GM19193 (cell line): ENCODE measurements around the gene KRTAP19-8.

Experiments used
- POLR2A ChIP-seq: IDR thresholded peaks from 4 replicates; pipeline ENCODE4 v1.6.1; 2011; ENCODE audit not compliant: insufficient read depth, insufficient read length; ENCODE audit errors: extremely low read depth

Gene KRTAP19-8

DNA sequence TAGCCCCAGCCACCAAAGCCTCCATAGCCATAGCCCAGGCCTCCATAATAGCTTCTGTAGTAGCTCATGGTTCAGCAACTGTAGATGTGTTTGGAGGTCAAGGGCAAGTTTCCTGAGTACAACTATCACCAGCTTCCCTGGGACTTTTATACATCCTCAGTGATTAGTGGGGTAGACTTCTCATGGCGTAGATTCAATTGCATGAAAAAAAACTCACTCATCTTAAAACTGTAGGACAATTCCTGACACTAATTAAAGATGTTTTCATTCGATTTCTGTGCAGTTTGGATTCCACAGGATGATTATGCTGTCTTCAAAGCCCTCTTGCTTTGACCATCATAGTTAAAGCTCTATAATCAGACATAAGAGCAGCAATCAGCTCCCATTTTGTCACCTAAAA lies at the start of gene KRTAP19-8:
TSS of gene KRTAP19-8 (minus strand) at position 101 of the 400 bp plus-strand sequence. CDS start at position 68, 33 bp downstream.
- no peak for TF ChIP-seq POLR2A

DNA sequence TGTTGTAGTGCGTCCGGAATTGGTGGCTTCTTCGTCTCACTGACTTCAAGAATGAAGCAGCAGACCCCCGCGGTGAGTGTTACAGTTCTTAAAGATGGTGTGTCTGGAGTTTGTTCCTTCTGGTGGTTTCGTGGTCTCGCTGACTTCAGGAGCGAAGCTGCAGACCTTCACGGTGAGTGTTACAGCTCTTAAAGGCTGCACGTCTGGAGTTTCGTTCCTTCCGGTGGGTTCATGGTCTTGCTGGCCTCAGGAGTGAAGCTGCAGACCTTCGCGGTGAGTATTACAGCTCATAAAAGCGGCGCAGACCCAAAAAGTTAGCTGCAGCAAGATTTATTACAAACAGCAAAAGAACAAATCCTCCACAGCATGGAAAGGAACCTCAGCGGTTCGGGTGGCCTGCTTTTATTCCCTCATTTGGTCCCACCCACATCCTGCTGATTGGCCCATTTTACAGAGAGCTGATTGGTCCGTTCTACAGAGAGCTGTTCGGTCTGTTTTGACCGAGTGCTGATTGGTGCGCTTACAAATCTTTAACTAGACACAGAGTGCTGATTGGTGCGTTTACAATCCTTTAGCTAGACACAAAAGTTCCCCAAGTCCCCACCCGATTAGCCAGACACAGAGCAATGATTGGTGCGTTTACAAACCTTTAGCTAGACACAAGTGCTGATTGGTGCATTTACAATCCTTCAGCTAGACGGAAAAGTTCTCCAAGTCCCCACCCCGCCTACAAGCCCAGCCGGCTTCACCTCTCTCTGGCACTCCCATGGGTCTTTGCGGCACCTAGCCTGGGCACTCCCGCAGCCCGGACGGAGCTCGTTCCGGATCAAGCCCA lies 49.6 kb upstream of the KRTAP19-8 start:
- TF ChIP-seq POLR2A, result no peak

GRCh38 chr21:31084689-31085088 lies 46.4 kb upstream of the KRTAP19-8 start:
- no peak for TF ChIP-seq POLR2A

DNA sequence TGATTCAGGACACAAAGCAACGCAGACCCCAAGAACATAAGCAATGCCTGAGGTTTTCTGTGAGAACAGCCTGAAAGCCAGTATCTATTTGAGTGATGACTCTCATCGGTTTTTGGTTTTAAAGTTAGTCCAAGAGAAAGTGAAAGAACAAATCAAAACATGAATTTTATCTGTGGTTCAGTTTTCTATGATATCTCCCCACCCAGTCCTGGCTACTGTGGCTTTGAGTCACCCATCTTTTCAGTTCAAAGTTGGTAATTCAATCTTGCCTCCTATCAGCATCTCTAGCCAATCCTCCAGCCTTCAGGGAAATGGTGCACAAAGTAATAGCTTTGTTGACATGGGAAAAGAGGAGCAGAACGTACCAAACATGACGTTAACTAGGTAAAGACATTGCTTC lies 40.5 kb upstream of the KRTAP19-8 start:
- no peak for TF ChIP-seq POLR2A

GRCh38 chr21:31078216-31078615 lies 39.9 kb upstream of the KRTAP19-8 start:
- TF ChIP-seq POLR2A, result no peak

- no peak for TF ChIP-seq POLR2A
Measured at GRCh38 chr21:31075848-31076247, 37.6 kb upstream of the KRTAP19-8 start.

GRCh38 chr21:31072533-31072932 lies 34.3 kb upstream of the KRTAP19-8 start:
- TF ChIP-seq POLR2A, result no peak

- TF ChIP-seq POLR2A, result no peak
Measured at GRCh38 chr21:31064803-31065202, 26.5 kb upstream of the KRTAP19-8 start.

DNA sequence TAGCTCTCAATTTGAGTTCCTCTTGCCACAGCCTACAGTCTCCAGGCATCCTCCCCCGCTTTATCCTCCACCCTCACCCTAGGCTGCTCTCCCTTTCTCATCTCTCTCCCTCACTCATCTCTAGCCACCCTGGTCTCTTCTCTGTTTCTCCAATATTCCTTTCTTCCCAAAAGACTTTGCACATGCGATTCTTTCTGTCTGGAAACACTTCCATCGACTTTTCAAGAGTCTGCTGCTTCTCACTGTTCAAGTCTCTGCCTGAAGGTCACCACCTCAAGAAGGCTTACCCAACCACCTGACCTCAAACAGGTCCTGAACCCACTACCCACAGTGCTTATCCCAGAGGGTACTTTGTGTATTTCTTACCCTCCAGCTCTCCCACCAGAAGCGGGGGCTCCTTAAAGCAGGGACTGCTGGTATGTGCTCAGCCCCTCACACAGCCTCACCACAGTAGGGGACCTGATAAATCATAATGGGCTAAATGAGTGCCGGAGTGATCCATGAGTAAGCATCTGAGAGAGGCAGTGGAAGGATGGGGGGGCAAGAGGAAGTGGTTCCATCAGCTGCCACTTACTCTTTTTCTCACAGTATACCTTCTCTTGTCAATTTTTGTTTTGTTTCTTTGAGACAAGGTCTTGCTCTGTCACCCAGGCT lies 14.3 kb upstream of the KRTAP19-8 start:
- no peak for TF ChIP-seq POLR2A

- TF ChIP-seq POLR2A, result no peak
Measured at GRCh38 chr21:31050577-31051157, 12.4 kb upstream of the KRTAP19-8 start.

DNA sequence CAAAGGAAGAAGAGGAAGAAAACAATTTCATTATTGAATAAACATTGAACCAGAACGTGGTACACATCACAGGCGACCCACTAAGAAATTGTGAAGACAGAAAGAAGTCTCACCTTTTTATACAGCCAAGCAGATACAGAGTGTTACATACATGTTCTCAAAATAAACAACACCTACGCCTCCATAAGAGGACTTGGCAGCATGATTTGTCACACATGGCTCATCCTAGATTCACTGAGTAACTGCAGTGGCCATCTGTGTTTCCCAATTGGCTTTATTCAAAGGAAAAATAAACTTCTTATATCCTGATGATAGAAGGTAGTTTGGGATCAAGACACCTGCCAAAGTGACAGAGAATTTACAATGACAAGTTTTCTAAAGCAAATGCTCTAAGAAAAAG lies 7.6 kb upstream of the KRTAP19-8 start:
- no peak for TF ChIP-seq POLR2A

DNA sequence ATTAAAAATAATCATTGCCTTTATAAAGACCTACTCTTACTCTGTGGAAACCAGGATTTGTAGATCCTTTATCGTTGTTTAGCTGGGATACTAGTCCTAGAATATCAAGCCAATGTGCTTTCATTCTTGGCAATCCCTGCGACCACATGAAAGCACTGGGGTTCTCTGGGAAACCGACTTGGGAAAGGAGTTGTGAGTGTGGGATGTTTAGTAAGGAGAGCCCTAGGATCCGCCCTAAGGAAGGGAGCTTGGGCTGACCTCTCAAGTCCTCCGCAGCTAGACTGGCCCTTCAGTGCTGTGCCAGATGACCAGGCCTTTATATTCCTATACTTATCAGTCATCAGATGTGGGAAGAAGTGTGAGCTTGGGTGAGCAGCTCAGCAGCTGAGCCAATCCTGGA lies 5.2 kb upstream of the KRTAP19-8 start:
- TF ChIP-seq POLR2A, result no peak

DNA sequence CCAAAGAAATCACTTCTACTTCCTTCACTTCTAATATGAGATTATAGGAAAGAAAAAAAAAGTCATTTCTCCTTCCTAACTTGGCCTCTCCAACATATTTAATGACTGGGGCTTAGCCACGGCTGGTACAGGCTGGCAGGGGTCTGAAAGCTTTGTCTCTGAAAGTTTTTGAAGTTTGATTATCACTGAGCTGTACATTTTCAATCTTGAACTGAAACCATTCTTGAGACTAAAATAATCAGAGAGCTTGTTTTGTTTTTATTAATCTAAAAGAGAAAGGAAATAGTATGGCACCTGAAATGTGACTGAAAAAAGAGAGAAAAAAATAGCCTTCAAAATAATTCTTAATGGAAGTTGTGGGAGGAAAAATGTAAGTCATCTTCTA lies 3.8 kb upstream of the KRTAP19-8 start:
- TF ChIP-seq POLR2A, result no peak

DNA sequence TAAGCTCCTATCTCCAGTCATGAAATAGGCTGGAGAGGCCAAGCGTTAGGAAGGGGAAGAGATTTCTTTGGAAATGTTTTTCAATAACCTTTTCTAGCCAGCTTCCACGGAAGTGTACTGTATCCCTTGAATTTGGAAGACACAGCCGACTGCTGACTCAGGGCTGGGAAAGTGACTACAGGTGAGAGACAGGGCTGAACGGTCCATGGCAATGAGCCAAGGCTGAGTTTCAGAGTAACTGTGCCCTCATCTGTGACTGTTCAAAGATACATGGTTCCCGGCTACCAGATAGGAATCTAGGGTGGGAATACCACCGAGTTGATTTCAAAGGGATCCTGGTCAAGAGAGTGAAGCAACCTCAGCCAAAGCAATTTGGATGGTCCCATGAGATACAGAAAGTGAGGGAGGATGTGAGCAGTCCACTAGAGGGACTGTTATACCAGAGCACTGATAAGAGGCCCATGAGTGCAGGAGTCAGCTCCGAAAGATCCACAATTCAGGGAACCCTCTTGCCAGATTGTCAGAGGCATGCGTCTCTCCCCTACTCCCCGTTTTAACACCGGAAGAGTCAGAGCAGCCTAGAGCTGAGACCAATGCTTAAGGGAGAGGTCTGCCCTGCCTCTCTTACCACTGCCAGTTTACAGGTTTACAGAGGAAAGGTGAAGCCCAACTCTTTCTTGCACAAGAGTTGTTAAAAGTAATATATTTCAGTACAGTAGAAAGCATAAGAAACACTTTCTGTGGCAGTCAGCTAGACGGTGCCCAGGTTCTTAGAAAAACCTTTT lies 3.2 kb upstream of the KRTAP19-8 start:
- no peak for TF ChIP-seq POLR2A

- no peak for TF ChIP-seq POLR2A
Measured at GRCh38 chr21:31034378-31034777, 3.9 kb downstream of the KRTAP19-8 start.
